IPS-NIHi7 (cell line): ENCODE data around the gene LRRC8C.
"Not testable (repeated sequence)": the region's sequence is repeated elsewhere in the genome, so short reads cannot be mapped to it uniquely, and the experiment has no call there.

Experiments
- DNase-seq: peaks from one replicate; pipeline ENCODE4 v3.0.0; 2012; ENCODE audit warnings: mixed read lengths; ENCODE audit errors: extremely low spot score

LRRC8C gene

DNA sequence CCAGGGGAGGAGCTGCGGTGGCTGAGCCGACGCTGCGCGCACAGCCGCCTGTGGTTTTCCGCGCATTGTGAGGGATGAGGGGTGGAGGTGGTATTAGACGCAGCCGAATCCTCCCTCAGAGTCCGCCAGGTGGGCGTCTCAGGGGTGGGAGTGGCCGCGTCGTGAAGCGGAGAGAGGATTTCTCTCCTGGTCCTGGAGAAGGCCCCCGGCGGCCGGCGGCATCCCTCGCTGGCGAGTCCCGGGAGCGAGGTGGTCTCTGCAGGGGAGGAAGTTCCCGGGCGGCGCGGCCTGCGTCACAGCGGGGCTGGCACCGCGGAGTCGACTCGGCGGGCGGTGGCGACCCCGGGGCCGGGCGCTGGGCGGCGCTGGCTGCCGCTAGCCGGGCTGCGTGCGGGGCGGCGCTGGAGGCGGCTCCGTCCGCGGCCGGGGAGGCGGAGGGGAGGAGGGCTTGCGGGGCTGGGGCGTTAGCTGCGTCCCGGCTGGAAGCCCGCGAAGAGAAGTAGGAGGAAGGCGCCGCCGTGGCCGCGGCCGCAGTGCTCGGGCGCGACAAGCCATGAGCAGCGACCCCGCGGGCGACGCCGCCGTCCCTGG is at the start of gene LRRC8C:
Gene LRRC8C (plus strand): TSS at position 464 of the 591 bp plus-strand sequence. CDS start 53,354 bp downstream, outside the sequence.
- DNase-seq = peak; percentile 84

- DNase-seq = no peak
These were observed 48.7 kb upstream of the LRRC8C start for GRCh38 chr1:89584211-89584610.

GRCh38 chr1:89584781-89585180 is 48.1 kb upstream of the LRRC8C start:
- no peak for DNase-seq

- DNase-seq = no peak
These were observed 45.2 kb upstream of the LRRC8C start for GRCh38 chr1:89587729-89588161.

DNA sequence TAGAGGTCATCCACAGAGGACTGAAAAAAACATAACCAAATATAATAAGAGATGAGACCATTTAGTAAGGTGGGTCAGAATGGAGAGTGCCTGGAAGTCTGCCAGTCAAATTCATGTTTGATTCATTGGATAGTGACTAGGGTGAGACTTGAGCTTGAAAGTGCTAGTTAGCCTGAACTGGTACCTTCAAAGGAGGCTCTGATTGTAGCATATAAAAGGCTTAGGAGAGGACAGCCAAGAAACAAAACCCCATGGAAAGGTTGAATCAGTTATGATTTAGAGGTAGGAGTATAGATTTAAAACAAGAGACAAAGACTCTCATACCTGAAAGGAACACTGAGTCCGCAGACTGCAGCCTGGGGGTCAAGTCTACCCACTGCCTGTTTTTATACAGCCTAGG is 44.4 kb upstream of the LRRC8C start:
- DNase-seq = no peak

GRCh38 chr1:89589515-89589914 is 43.4 kb upstream of the LRRC8C start:
- DNase-seq = no peak

- no peak for DNase-seq
These were observed 42.4 kb upstream of the LRRC8C start for GRCh38 chr1:89590341-89591080.

DNA sequence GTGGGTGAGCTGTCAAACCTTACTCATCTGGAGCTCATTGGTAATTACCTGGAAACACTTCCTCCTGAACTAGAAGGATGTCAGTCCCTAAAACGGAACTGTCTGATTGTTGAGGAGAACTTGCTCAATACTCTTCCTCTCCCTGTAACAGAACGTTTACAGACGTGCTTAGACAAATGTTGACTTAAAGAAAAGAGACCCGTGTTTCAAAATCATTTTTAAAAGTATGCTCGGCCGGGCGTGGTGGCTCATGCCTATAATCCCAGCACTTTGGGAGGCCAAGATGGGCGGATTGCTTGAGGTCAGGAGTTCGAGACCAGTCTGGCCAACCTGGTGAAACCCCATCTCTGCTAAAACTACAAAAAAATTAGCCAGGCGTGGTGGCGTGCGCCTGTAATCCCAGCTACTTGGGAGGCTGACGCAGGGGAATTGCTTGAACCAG is 40.0 kb upstream of the LRRC8C start:
- DNase-seq = not testable (repeated sequence)

- DNase-seq = no peak
These were observed 38.7 kb upstream of the LRRC8C start for GRCh38 chr1:89594096-89594740.

DNA sequence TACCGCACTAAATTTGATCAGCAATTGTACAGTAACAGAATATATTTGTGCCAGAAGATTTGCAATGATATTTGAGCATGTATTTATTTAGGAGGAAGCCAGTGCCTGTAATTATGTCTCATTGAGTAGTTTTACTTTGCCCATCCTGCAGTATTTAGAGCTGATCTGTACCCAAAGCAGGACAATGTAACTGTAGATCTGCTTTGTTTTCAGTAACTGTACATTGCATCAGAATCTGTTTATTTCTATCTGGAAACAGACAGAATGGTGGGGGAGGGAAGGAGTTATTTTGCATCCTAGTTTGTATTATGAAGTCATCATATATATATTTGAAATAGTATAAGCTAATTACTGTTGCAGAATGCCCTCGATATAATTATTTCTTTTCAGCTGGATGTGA is 36.2 kb upstream of the LRRC8C start:
- DNase-seq = no peak

GRCh38 chr1:89598450-89599331 is 34.2 kb upstream of the LRRC8C start:
- peak; percentile 48 for DNase-seq

DNA sequence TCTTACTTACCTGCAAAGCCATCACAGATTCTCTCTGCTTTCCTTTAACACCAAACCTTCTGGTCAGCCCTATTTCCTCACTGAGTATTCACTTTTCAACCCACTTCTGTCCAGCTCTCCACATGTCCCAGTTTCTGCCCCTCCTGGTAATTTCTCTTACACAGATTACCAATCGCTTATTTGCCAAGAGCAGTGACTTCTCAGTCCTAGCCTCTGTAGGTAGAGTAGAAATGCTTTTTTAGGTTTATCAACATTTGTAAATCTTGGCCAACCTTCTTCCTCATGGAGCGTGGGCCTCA is 33.6 kb upstream of the LRRC8C start:
- DNase-seq = no peak

GRCh38 chr1:89600451-89601224 is 32.3 kb upstream of the LRRC8C start:
- DNase-seq = no peak

DNA sequence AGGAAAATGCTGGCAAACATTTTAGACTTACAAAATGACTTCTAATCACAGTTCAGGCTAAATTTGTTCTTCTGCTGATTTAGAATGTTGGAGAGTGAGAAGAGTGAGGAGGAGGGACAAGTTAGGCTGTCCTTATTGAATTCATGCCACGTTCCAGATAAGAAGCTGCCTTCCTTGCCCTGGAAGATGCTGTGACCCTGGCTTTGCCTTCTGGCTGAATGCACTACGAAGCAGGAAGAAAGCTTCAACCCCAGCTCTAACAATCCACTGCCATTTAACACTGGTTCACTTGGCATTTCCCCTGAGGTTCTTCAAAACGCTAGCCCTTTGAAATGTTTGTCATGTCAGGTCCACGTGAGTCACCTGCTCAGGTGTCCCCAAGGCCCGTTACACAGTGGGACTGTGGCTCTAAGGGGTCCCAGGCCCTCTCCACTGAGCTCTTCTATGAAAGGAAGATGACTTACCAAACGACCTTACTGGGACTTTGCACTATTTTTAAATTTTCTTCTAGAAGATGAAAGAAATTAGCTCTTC is 30.0 kb upstream of the LRRC8C start:
- DNase-seq = no peak

DNA sequence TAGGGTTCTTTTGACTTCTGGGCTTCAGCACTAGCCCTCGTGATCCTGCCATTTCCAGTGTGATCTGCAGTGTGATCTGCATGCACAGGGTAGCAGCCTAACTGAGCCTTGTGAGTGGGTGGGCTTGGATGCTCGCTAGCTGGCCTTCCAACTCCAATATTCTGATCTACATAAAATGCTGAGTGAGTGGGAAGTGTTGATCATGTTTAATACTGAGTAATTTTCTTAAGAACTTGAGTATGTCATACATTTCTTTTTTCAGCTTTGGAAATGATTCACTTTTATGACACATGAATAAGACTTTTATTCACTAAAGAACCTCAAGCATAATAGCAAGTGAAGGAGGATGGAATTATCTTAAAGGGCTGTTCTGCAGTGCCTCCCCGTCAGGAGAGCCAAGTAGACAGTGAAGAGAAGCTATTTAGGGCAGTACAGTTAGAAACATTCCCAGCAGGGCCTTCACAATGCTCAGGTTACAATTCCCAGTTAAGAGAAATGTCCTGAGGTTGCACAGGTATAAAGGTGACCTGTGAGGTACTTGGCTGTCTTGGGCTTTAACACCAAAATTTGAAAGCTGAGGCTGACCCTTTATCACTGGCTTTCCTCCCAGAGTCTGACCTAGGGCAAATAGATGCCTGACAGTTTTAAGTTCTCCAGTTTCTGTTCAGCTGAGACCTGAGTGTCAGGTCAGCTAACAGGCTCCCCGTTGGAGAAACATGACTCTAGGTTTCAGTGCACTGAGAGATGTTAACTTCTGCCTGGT is 29.1 kb upstream of the LRRC8C start:
- no peak for DNase-seq

DNA sequence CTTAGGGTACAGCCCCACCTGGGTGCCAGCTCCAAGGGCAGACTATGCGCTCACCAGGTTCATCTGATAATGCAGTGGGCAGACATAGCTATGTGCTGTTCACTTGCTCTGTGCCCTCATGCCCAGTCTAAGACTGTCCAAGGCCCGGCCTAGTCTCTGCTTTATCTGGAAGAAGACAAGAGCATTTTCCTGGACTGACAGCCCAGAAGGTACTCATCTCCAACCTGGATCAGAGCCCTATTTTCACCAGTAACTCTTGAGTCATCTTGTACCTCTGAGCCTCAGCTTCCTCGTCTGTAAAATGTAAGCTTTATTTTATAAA is 28.5 kb upstream of the LRRC8C start:
- DNase-seq = no peak

DNA sequence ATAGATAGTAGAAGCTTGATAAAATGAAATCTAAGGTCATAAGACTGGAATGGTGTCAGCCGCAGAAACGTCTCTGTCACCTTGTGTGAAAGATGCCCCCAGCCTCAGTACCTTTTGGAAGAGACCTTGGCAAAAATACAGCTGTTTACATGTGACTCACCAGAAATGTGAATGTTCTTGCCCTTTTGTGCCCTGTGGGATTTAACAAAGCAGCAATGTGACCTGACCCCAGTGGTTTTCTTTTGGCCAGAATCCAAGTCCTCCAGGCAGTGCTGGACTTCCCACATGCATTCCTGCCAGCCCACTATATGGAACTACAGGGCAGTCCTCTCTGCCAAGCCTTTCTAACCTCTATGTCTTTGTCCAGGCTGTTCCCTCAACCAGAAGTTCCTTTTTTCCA is 27.2 kb upstream of the LRRC8C start:
- DNase-seq = no peak

GRCh38 chr1:89606227-89606980 is 26.5 kb upstream of the LRRC8C start:
- DNase-seq = no peak

GRCh38 chr1:89607156-89607555 is 25.8 kb upstream of the LRRC8C start:
- no peak for DNase-seq
